Right hindlimb (tissue), 1 donor: ENCODE results near the gene MACROD2.

Experiments used
- DNase-seq: peaks from one replicate; pipeline ENCODE4 v3.0.0-alpha.2; 2018

The MACROD2 gene

GRCh38 chr20:14488212-14488611 lies 492.9 kb downstream of the MACROD2 start:
- no peak for DNase-seq

GRCh38 chr20:14488756-14489479 lies 493.6 kb downstream of the MACROD2 start:
- no peak for DNase-seq

DNA sequence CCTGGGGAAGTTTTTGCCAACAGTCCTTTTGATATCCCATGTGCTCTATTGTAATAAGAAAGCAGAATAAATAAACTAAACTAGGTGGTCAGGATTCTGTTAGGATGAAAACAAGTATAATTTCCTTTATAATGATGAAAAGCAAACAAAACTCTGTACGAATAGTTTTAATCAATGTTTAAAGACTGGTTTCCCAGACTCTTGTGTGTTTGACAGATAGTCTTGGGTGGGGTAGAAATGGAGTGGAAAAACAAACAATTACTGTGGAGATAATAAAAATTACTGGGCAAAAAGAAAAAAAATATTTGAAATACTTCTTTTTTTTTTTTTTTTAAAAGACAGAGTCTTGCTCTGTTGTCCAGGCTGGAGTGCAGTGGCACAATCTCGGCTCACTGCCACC lies 494.2 kb downstream of the MACROD2 start:
- DNase-seq, result no peak

GRCh38 chr20:14491436-14491835 lies 496.1 kb downstream of the MACROD2 start:
- no peak for DNase-seq

DNA sequence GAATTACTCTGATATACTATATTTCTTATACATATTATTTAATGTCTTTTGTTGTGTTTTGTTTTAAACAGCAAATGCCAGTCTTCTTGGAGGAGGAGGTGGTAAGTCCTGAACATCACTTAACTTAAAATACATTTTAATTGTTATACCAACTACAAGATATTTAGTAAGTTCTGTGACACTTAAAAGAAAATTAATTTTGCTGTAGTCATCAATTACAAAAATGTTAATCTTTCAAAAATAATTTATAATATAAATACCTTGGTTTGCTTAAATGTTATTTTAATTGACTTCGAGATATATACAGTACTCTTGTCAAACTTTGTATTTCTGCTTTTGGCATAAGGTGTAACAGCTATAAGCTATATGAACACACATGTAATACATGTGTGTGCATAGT lies 498.1 kb downstream of the MACROD2 start:
- DNase-seq, result no peak

- DNase-seq, result no peak
These were observed 499.0 kb downstream of the MACROD2 start for GRCh38 chr20:14494355-14494754.

- DNase-seq, result no peak
These were observed 499.8 kb downstream of the MACROD2 start for GRCh38 chr20:14495066-14495465.

DNA sequence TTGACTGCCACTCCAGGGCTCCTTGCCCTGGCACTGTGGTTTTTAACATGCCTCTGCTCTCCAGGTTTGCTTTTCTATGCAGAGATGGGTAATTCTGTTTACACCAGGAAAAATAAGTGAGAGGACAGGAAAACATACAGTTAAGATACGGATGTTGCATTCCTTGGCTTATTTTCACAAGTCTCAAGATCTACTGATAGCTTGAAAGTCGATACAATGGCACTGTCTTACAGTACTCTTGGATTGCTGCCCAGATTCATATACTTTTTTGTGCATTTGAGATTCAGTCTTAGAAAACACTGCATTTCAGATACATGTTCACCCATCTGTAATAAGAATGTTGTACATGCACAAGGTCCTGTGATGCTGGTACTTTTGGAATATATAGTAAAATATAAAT lies 501.7 kb downstream of the MACROD2 start:
- no peak for DNase-seq

DNA sequence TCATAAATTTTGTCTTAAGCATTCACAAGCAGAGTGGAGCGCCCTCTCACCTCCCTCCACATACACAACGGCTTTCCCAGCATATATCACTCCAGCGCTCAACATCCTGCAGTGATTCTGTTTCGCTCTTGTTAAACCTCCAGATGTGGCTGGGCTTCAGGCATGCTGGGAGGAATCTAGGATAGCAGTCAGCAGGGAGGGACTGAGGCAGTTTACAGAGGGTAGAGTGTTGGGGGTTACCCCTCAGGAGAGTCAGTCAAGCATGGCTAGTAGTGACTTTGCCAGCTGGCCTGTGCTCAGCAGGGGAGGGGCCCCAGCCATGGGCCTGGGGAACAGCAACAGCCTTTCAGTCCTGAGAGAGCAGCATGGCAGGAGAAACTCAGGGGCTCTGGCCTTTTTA lies 503.5 kb downstream of the MACROD2 start:
- DNase-seq, result peak; percentile 67

GRCh38 chr20:14505476-14505875 lies 510.2 kb downstream of the MACROD2 start:
- no peak for DNase-seq

- DNase-seq, result no peak
These were observed 512.4 kb downstream of the MACROD2 start for GRCh38 chr20:14507711-14508110.

- no peak for DNase-seq
These were observed 515.0 kb downstream of the MACROD2 start for GRCh38 chr20:14510341-14510740.

- no peak for DNase-seq
These were observed 517.5 kb downstream of the MACROD2 start for GRCh38 chr20:14512839-14513238.

GRCh38 chr20:14518648-14519047 lies 523.3 kb downstream of the MACROD2 start:
- no peak for DNase-seq

DNA sequence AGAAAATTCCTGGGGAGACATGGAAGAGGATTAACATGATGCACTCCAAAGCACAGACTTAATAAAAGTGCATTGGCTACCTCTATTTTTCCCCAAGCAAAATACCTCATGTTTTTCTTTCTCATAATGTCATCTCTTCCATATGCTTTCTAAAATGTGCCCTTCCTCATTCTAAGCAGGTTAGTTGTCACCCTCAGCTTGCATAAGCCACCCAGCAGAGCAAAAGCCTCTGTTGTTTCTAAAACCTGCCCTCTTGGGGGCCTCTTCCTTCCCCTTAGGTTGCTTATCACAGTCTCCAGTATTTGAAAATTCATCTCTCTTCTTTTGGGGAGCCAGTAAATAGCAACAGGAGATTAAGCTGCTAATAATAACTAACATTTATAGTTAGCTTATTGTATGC lies 525.7 kb downstream of the MACROD2 start:
- DNase-seq, result no peak

DNA sequence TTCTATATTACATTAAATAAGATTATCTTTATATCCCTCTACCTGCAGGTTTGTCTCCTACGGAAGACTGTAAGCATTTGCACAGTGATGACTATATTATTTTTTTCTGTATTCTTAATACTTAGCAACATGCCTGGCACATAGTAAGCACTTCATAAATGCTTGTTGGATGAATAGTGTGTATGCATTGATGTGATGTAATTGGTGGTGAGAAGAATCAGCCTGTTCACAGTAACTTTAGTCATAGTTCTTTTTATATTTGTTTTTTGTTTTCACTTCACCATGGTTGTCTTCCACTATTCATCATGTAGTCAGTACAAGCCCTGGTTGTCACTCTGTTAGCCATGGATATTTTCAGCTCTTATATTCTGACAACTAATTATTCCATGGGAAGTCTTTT lies 526.1 kb downstream of the MACROD2 start:
- no peak for DNase-seq

- DNase-seq, result no peak
These were observed 527.3 kb downstream of the MACROD2 start for GRCh38 chr20:14522595-14522994.

- DNase-seq, result no peak
These were observed 527.8 kb downstream of the MACROD2 start for GRCh38 chr20:14523090-14523489.

- DNase-seq, result no peak
These were observed 530.1 kb downstream of the MACROD2 start for GRCh38 chr20:14525426-14525825.

- DNase-seq, result no peak
These were observed 531.6 kb downstream of the MACROD2 start for GRCh38 chr20:14526891-14527290.

DNA sequence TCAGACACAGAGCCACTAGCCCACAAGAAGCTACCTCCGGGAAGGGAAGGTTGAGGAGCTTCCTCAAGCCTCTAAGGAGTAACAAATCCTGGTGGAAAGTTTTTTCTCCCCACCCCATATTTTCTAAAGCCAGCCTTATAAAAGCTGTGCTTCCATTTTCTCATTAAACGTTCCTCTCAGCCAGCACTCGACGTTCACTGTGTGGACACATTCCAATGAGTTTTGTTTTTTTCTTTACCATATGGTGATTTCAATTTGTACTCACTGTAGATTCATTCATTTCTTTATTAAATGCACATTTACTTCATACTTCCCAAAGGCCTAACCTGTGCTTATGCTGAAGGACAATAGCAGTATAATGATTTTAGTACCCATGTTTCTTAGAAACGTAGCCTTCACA lies 536.5 kb downstream of the MACROD2 start:
- DNase-seq, result no peak

DNA sequence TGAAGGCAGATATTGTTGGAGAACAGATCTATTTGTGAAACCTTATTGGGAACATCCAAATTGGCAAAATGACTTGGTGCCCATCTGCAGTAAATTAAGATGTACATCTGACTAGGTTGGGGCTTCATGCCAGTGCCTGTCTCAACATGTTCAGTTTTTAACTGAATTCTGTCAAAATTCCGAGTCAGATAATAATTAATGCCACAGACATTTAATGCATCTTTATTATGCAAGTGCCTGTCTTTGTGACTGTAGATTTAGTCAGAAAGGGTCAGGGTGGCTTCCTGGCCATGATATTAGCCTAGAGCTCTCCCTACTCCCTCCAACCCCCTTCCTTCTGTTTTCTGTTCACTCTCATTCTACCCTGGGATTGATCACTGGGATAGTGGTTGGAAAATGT lies 541.4 kb downstream of the MACROD2 start:
- DNase-seq, result no peak

- no peak for DNase-seq
These were observed 543.1 kb downstream of the MACROD2 start for GRCh38 chr20:14538433-14538832.

- DNase-seq, result no peak
These were observed 547.7 kb downstream of the MACROD2 start for GRCh38 chr20:14543040-14543439.

DNA sequence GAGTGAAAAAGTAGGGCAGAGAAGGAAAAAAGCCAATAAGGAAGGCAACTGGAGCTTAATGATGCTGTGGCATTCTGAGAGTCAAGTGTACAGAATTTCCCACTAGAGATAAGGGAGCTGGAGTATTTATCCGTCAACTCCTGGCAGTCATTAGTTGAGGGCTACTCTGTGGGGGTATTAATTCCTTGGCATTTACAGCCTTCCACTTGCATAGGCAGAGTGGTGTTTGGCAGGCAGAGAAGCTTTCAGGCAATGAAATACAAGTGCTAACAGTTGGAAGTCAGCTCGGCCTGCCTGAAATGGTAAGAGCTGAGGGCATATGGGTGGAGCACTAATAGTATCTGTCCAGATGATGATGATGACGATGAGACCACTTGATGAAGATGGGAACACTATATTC lies 549.4 kb downstream of the MACROD2 start:
- DNase-seq, result no peak
